Kidney (tissue), 14 donors: ENCODE results near the gene LIMD2. TPM values are rescaled to one million over a fixed set of nuclear protein-coding genes. Genes with fewer than 3 reads are reported as not detected.

Source experiments
- DNase-seq, 5 donors: peaks; one replicate each; pipeline ENCODE4 v3.0.0-alpha.2; 2013 to 2020
- FAIRE-seq: peaks from 2 replicates; lab custom pipeline; 2012; peaks lifted over from hg19 to GRCh38; lab: Jason Lieb, UNC
- H3K27ac ChIP-seq, 2 donors: one replicate each; pipeline ENCODE4 v1.7.0; 2013; ENCODE audit warnings: low read depth in 2 of 2, low read length in 2 of 2, inconsistent platforms in 1 of 2
- H3K27me3 ChIP-seq: one replicate; pipeline ENCODE4 v1.7.1; 2013; ENCODE audit warnings: low read length, inconsistent platforms; ENCODE audit not compliant: control insufficient read depth, insufficient read depth
- H3K36me3 ChIP-seq, 3 donors: one replicate each; pipeline versions ENCODE4 v1.7.0 to v1.7.1; 2013; ENCODE audit warnings: low read length in 3 of 3, control low read depth in 1 of 3, inconsistent platforms in 1 of 3; ENCODE audit not compliant: insufficient read depth in 3 of 3, control insufficient read depth in 2 of 3
- H3K4me1 ChIP-seq, 3 donors: one replicate each; pipeline versions ENCODE4 v1.7.0 to v1.7.1; 2013; ENCODE audit warnings: low read length in 3 of 3, inconsistent platforms in 1 of 3, low read depth in 1 of 3; ENCODE audit not compliant: control insufficient read depth in 2 of 3, insufficient read depth in 2 of 3
- H3K4me3 ChIP-seq, 3 donors: one replicate each; pipeline versions ENCODE4 v1.7.0 to v1.8.1; 2013; ENCODE audit warnings: low read length in 3 of 3, control low read depth in 1 of 3, inconsistent platforms in 1 of 3
- H3K9ac ChIP-seq, 3 donors: one replicate each; pipeline versions ENCODE4 v1.7.0 to v1.7.1; 2013; ENCODE audit warnings: low read length in 3 of 3, control low read depth in 1 of 3, inconsistent platforms in 1 of 3
- H3K9me3 ChIP-seq, 3 donors: one replicate each; pipeline versions ENCODE4 v1.7.0 to v1.7.1; 2013; ENCODE audit warnings: low read length in 3 of 3, control low read depth in 1 of 3, inconsistent platforms in 1 of 3; ENCODE audit not compliant: control insufficient read depth in 2 of 3, insufficient read depth in 1 of 3
- intact Hi-C: fragments of 100-400 bp; cut with DNase I; formaldehyde crosslinking; loops from one replicate; pipeline ENCODE4 v1.11.1; 2022
- polyA plus RNA-seq: library from polyadenylated mRNA; stranded (reverse); fragments of 350-450 nt; fragmentation: Illumina TruSeq; extraction: RNeasy Lipid Tissue Mini Kit (QIAGEN cat#74804); gene quantifications from one replicate; pipeline ENCODE4 v1.2.3, GENCODE V29; 2014; ENCODE audit warnings: low read depth, low replicate concordance; ENCODE audit not compliant: insufficient read depth
- total RNA-seq: library from RNA; stranded (reverse); fragmentation: NEBNext Ultra II Directional; extraction: Animal tissue kit (Norgen Biotek cat#: 25700); gene quantifications from one replicate; pipeline ENCODE4 v1.2.1, GENCODE V29; 2021
- TF ChIP-seq, protein P1 (sequence below): IDR thresholded peaks from 3 replicates; pipeline ENCODE4 v1.5.1; 2012; ENCODE audit warnings: mild to moderate bottlenecking, moderate library complexity, borderline replicate concordance; ENCODE audit not compliant: insufficient read depth; ENCODE audit errors: extremely low read depth
- donor health status: control.
- donor health status: control.
- donor health status: control.
- donor health status: control.
- donor health status: control.
- donor health status: DM: yes; HTN: yes; CAD: no.
- donor health status: Normal renal cell carcinoma (clear cell type).

The LIMD2 gene
- total and polyA plus RNA-seq, 2 donors from 2014 or later: 11.5 to 32.3 TPM

DNA sequence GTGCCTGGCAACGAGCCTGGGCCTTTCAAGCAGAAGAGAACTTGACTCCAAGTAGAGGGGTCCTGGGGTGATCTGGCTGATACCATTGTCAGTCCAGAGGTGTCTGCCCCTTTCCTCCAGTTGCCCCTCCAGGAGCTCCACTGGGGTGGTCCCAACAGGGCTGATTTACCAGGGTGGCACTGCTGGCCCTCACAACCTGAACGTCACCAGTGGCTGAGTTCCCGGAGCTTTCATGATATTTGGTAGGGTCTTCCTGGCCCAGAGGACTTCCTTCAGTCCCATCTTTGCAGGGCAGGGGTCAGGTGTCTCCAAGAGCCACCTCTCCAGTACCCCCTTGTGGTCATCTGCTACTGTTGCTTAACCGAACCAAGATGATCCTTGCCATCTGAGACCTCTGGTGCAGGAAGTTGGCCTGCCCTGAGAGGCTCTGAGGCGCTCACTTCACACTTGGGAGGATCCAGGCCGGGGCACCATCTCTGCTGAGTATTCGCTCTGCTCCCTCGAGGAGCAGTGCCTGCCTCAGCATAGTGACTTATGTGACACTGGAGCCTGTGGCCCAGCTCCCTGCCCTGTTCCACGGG is 3.5 kb downstream of the LIMD2 start:
- DNase-seq (peak in 4 of 5 donors; percentile 31 to 74 (median 44)), FAIRE-seq (no peak)
- Histone ChIP-seq H3K27me3 (no peaks in the 10 kb centered on the region), H3K36me3 (peaks cover 0 to 13% (median 10%) of the 10 kb centered on the region in 3 donors), H3K9me3 (no peaks in the 10 kb centered on the region), H3K4me1 (peaks cover 0 to 13% (median 0%) of the 10 kb centered on the region in 3 donors), H3K27ac (no peak overlapping the region), H3K9ac (no peak overlapping the region), H3K4me3 (no peak overlapping the region)
- intact Hi-C loops: no loop called here
- TF ChIP-seq, protein P1, sequence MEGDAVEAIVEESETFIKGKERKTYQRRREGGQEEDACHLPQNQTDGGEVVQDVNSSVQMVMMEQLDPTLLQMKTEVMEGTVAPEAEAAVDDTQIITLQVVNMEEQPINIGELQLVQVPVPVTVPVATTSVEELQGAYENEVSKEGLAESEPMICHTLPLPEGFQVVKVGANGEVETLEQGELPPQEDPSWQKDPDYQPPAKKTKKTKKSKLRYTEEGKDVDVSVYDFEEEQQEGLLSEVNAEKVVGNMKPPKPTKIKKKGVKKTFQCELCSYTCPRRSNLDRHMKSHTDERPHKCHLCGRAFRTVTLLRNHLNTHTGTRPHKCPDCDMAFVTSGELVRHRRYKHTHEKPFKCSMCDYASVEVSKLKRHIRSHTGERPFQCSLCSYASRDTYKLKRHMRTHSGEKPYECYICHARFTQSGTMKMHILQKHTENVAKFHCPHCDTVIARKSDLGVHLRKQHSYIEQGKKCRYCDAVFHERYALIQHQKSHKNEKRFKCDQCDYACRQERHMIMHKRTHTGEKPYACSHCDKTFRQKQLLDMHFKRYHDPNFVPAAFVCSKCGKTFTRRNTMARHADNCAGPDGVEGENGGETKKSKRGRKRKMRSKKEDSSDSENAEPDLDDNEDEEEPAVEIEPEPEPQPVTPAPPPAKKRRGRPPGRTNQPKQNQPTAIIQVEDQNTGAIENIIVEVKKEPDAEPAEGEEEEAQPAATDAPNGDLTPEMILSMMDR: no peak

DNA sequence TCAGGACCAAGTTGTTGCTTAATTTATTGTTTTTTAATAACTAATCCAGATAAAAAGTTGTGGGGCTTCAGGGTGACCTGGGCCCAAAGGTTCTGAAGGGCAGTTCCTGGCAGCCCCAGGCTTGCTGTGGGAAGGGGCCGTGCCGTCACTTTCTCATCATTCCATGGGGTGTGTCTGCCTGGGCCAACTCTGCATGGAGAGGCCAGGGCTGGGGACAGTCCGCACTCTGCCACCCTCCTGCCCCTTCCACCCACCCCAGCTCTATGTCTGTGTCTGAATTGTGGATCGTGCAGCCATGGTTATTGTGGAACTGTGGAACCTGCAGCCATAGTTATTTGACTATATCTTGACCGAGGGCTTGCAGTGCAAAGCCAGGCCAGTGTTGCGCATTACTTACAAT is 4.0 kb downstream of the LIMD2 start:
- intact Hi-C loops: no loop called here
- Histone ChIP-seq H3K9ac (no peak overlapping the region), H3K36me3 (peaks cover 0 to 19% (median 15%) of the 10 kb centered on the region in 3 donors), H3K4me1 (peaks cover 0 to 11% (median 0%) of the 10 kb centered on the region in 3 donors), H3K27me3 (no peaks in the 10 kb centered on the region), H3K27ac (no peak overlapping the region), H3K4me3 (no peak overlapping the region), H3K9me3 (no peaks in the 10 kb centered on the region)
- FAIRE-seq: no peak
- no peak for DNase-seq
- TF ChIP-seq, protein P1: no peak

DNA sequence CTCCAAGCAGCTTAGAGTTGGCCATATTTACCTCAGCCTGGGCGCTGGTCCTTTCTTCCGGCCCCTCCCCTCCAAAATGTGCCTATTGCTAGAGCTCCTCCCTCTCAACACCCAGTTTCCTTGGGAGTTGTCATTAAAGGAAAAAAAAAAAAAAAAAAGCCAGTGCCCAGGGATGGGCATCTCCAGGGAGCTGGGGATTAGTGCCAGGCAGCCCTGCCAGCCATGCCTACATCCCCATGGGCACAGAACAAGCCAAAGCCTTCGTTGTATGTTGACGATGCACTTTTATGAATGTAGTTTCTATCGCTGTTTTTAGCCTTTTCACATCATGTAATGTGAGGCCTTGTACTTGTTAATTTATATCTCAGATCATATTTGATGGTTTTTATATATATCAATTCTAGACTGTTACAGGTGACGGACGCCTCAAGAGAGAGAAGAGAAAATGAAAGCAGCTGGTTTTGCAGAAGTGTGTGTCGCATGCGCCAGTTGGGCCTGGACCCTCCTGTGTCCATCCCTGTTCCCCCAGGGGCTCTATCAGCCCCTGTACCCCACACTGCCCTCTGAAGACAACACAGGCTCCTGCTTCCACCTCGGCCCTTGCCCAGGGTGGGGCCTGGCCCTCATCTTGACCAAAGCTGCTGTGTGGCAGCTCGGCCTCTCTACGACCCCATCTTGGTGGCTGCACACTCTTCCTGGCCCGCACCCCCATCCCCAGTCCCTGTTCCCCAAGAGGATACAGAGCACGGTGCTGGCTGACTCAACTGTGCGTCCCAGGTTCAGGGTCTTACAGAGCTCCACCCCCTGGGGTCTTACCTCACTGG is 4.8 kb downstream of the LIMD2 start:
- FAIRE-seq: no peak
- Histone ChIP-seq H3K4me1 (peaks cover 0 to 11% (median 0%) of the 10 kb centered on the region in 3 donors), H3K27me3 (no peaks in the 10 kb centered on the region), H3K9ac (no peak overlapping the region), H3K4me3 (no peak overlapping the region), H3K9me3 (no peaks in the 10 kb centered on the region), H3K27ac (no peak overlapping the region), H3K36me3 (peaks cover 4 to 25% (median 21%) of the 10 kb centered on the region in 3 donors)
- intact Hi-C loops: no loop called here
- DNase-seq: peak in 1 of 5 donors; percentile 74
- TF ChIP-seq, protein P1: no peak
